Stromal cell of bone marrow (primary cell): ENCODE results near the gene MEGF8.

Experiments
- DNase-seq: peaks from one replicate; pipeline ENCODE4 v3.0.0-alpha.2; 2012; ENCODE audit warnings: low read depth

MEGF8 gene

GRCh38 chr19:42419309-42419708, 93.9 kb downstream of the MEGF8 start:
- DNase-seq = no peak

- DNase-seq = no peak
Observed at GRCh38 chr19:42420055-42420544, 94.7 kb downstream of the MEGF8 start.

GRCh38 chr19:42421101-42421500, 95.7 kb downstream of the MEGF8 start:
- no peak for DNase-seq

- DNase-seq = no peak
Observed at GRCh38 chr19:42421591-42422031, 96.2 kb downstream of the MEGF8 start.

- no peak for DNase-seq
Observed at GRCh38 chr19:42422092-42422900, 96.9 kb downstream of the MEGF8 start.

GRCh38 chr19:42422901-42423461, 97.5 kb downstream of the MEGF8 start:
- no peak for DNase-seq

GRCh38 chr19:42423462-42424344, 98.3 kb downstream of the MEGF8 start:
- DNase-seq = peak; percentile 84

- DNase-seq = no peak
Observed at GRCh38 chr19:42424345-42424707, 98.9 kb downstream of the MEGF8 start.

- DNase-seq = no peak
Observed at GRCh38 chr19:42424712-42425131, 99.3 kb downstream of the MEGF8 start.

GRCh38 chr19:42426643-42427042, 101.2 kb downstream of the MEGF8 start:
- no peak for DNase-seq

GRCh38 chr19:42427313-42427712, 101.9 kb downstream of the MEGF8 start, which contains the start of gene LIPE:
Gene LIPE (minus strand): TSS chr19:42427388. CDS start chr19:42427149, 239 bp downstream.
- DNase-seq = no peak
